Sigmoid colon (tissue), 4 donors: ENCODE data around the gene ARHGAP11A.

Experiments used
- POLR2A ChIP-seq, 2 donors: fragments of 450-650 bp; IDR thresholded peaks; one replicate each; pipeline ENCODE4 v1.6.1; 2016; ENCODE audit warnings: antibody characterized with exemption in 2 of 2, mild to moderate bottlenecking in 2 of 2, moderate library complexity in 2 of 2
- POLR2AphosphoS5 ChIP-seq, 4 donors: sonication (generic); formaldehyde crosslinking; IDR thresholded peaks; one replicate each; pipeline ENCODE4 v1.6.1; 2017; ENCODE audit warnings: antibody characterized with exemption in 4 of 4

- TF ChIP-seq POLR2AphosphoS5 (IDR thresholded peaks at IDR 0.05) (no peak), POLR2A (IDR thresholded peaks at IDR 0.05) (no peak)
These were observed 59.4 kb downstream of the ARHGAP11A start for GRCh38 chr15:32674681-32675080.
